NCI-H187 (cell line): ENCODE measurements around the gene PARD3B.

Source experiments
- DNase-seq, 2 experiments: peaks; one replicate each; lab custom pipeline; 2025; lab: John Stamatoyannopoulos, UW

The PARD3B gene

GRCh38 chr2:205407984-205408383, 862.7 kb downstream of the PARD3B start:
- DNase-seq: no peak

GRCh38 chr2:205408696-205409095, 863.4 kb downstream of the PARD3B start:
- DNase-seq: no peak

GRCh38 chr2:205409411-205409810, 864.1 kb downstream of the PARD3B start:
- no peak for DNase-seq

- DNase-seq: no peak
These were observed 866.3 kb downstream of the PARD3B start for GRCh38 chr2:205411558-205411957.

GRCh38 chr2:205424326-205424725, 879.1 kb downstream of the PARD3B start:
- no peak for DNase-seq

GRCh38 chr2:205425102-205425501, 879.8 kb downstream of the PARD3B start:
- DNase-seq: no peak

- DNase-seq: no peak
These were observed 881.8 kb downstream of the PARD3B start for GRCh38 chr2:205427112-205427511.

- DNase-seq: no peak
These were observed 883.5 kb downstream of the PARD3B start for GRCh38 chr2:205428811-205429210.

GRCh38 chr2:205435970-205436369, 890.7 kb downstream of the PARD3B start:
- DNase-seq: no peak

GRCh38 chr2:205438241-205438640, 893.0 kb downstream of the PARD3B start:
- DNase-seq: no peak

- no peak for DNase-seq
These were observed 894.3 kb downstream of the PARD3B start for GRCh38 chr2:205439621-205440020.

- DNase-seq: no peak
These were observed 896.2 kb downstream of the PARD3B start for GRCh38 chr2:205441524-205441923.

- no peak for DNase-seq
These were observed 902.9 kb downstream of the PARD3B start for GRCh38 chr2:205448189-205448588.

- no peak for DNase-seq
These were observed 906.7 kb downstream of the PARD3B start for GRCh38 chr2:205451901-205452512.

GRCh38 chr2:205453202-205453601, 907.9 kb downstream of the PARD3B start:
- DNase-seq: no peak

GRCh38 chr2:205456682-205457081, 911.4 kb downstream of the PARD3B start:
- no peak for DNase-seq

- no peak for DNase-seq
These were observed 914.9 kb downstream of the PARD3B start for GRCh38 chr2:205460217-205460616.

- DNase-seq: no peak
These were observed 915.9 kb downstream of the PARD3B start for GRCh38 chr2:205461169-205461568.

- no peak for DNase-seq
These were observed 916.7 kb downstream of the PARD3B start for GRCh38 chr2:205461678-205462665.

GRCh38 chr2:205462681-205463345, 917.5 kb downstream of the PARD3B start:
- no peak for DNase-seq

- no peak for DNase-seq
These were observed 918.3 kb downstream of the PARD3B start for GRCh38 chr2:205463466-205464025.

- DNase-seq: no peak
These were observed 919.4 kb downstream of the PARD3B start for GRCh38 chr2:205464681-205465080.
